ENCODE measurements around the gene RIIAD1.
"Not testable (repeated sequence)": the region's sequence is repeated elsewhere in the genome, so short reads cannot be mapped to it uniquely, and the experiment has no call there.

The RIIAD1 gene

DNA sequence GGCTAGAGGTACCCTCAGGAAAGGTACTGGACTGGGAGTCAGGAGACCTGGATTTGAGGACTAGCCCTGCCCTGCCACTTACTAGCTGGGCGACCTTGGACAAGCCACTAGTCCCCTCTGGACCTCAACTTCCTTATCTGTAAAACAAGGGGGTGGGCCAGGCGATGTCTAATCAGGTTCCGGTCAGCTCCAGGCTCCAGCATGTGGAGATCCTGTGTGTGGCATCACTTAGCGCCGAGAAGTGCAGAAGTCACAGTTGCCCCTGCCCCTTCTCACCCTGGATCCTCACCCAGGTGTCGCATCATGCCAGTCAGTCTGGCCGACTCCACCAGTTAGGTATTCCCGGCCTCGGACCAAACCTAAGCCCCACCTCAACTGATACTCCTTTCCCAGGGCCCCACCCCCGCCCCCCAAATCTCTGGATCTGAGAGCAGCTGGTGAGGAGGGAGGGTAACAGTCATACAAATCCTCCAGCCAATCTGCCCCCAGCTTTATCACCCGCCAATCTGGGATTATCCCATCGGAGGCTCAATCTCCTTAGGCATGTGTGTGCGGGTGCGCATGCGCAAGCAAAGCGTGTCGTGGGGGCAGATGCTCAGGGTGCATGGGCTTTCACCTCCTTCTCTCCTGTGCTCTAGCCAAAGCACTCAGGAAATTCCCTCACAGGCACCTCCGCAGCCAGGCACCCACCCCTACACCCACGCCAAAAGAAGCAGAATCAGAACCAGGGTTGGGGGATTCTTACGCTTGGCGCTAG lies 10.1 kb upstream of the RIIAD1 start:
- no peak for DNase-seq

DNA sequence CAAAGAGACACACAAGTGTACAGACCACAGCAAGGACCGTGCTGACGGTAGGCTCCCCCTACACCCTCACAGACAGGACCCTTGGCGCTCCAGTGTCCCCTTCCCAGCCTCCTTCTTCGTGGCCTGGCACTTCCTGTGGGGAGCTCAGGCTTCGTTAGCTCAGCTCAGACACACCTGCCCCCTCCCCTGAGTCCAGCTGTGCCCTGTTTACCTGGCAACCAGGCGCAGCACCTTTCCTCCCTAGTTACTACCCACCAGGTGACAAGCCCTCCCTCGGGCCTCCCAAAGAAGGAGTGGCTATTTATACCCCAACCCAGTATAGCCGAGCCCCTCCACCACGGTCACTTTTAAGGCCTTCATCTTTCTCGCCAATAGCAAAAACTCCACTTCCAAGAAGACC lies 9.4 kb upstream of the RIIAD1 start:
- DNase-seq, result no peak

DNA sequence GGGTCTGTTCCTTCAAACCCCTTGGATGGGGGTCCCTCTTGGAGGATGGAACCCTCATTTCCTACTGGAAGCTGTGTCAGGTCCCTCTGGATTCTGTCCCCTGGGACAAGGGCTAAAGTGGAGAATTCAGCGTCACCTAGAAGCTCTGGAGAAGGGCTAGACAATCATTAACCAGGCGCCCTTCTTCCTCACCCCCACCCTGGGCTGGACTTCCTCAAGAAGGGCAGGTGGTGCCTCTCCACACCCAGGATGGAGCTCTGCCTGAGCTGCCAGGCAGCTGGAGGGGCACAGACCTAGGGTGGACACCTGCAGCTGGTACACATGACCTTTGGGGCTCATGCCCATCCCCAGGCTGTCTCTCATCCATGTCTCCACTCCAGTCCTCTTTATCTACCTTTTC lies 8.3 kb upstream of the RIIAD1 start:
- no peak for DNase-seq

DNA sequence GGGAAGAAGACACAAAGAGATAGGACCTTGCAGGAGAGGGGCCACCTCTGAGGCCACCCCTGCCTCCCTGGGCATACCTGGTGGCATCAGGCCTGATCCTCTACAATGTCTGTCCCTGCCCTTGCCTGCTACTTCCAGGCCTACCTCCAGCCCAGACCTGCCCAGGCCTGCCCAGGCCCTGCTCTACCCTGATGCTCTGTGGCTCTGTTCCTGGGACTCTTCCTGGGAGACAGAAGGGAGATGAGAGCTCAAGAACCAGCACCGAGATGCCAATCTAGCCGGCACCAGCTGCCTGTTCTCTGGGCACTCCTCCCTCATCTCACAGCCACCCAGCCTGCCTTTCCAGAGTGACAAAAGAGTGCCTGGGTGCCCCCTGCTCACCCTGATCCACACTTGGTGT lies 7.4 kb upstream of the RIIAD1 start:
- no peak for DNase-seq

DNA sequence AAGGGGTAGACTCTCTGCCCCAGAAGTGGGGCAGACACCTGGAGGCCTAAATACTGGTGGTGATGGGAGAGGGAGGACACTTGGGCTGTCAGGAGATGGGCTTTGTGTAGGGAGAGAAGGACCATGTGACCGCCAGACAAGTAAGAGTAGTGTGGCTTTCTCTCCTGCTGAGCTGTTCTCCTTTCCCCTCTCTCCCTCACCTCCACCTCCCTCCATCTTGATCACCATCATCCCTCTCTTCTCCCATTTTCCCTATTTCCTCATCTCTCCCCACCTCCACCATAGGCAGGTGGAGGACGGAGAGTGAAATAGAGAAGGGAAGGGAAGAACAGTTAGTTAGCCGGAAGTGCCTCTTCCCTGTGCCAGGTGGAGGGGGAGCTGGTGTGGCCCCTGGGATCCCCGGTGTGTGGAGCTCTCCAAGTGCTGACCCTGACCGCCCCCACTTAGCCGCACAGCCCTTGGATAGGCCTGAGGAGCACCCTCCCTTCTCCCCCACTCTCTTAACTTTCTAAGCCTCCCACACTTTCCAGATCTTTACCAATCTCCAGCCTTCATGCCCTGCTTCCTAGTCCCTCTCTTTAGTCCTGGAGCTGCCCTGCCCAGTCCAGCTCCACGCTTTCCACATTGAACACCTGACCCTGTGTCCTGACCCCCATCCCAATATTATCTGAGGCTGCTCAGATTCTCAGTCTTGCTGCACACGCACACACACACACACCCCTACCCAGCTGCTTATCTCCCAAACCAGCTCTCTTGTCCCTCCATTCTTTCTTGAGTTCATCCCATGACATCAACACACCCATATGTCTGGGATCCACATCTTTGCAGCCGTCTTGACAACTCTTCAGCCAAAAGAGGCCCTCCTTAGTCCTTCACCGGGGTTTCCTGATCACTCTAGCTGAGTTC lies 6.2 kb upstream of the RIIAD1 start:
- no peak for DNase-seq

DNA sequence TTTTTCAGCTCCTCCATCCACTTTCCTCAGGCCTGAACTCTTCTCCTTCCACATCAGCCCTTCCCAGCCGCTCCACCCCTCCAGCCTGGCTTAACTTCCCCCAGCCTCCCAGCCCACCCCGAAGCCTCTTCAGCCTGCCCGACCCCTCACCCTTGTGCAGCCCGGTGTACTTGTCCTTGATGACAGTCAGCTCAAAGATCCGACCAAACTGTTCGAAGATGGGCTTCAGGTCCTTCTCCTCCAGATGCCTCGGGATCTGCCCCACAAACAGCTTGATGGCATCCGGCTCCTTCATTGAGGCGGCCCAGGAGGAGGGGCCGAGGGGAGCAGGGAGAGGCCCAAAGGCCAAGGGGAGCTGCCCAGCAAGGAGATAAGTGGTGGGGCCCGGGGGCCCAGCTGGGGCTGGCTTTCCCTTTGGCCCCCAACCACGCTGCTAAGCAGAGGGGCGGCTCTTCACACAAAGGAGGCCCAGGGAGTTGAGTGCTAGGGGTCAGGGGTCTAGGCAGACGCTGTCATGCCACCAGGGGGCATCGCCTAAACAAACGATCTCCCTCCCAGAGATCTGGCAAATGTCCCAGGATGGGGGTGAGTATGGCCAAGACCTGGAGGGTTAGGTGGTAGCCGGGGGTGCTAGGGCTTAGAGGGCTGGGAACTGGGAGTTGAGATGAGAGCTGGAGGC lies 5.5 kb upstream of the RIIAD1 start:
- no peak for DNase-seq

DNA sequence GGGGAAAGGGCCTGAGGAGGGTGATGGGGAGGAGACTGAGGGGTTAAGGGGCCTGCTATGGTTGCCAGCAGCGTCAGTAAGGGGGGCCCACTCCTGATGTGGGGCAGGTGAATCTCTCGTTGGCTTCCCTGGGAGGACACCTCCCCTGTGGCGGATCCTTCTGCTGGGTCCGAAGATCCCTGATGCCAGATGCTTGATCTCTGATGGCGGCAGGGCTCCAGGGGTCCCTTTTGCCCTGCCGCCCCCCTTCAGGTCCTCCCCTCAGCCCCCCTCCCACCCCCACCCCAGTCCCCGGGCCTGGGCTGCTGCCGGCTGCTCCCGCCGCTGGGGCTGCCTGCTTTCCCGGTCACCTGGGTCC lies 4.9 kb upstream of the RIIAD1 start:
- no peak for DNase-seq

DNA sequence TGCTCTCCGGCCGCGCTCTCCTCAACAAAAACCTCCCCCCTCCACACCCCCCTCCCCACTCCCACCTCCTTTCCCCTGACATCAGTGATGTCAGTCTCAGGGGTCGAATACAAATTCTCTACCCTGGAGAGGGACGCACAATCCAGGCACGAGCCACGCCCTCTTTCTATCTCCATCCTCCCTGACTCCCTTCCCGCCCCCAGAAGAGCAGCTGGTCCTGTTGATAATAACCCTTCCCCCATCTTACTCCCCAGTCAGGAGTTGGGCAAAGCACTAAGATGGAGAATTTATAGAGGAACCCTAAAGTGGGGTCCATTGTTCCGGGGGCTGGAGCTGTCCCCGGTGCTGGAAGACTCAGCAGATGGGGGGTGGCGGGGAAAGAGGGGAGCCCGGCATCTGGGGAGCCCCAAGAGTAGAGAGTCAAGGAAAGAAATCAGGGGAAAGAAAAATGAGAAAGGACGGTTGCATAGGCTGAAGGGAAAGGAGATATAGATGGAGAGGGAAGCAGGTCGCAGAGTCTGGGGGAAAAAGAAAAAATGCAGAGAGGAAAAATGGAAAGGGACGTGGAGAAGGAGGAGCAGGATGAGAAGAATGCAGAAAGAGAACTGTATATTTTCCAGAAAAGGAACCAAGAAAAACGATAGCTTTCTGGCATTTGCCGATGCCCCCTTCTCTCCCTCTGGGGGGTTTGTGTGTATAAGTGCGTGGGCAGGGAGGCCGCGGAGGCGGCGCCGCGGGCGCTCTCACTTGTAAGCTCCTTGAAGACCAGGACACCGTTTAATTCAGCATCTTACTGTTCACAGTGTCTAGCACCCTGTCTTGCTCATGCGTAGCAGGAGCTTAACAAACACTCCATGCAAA lies 4.3 kb upstream of the RIIAD1 start, which contains the start of gene CELF3:
TSS of gene CELF3 (minus strand) at position 33 of the 861 bp plus-strand sequence. CDS start 783 bp downstream, outside the sequence.
- peak; percentile 51 for DNase-seq

DNA sequence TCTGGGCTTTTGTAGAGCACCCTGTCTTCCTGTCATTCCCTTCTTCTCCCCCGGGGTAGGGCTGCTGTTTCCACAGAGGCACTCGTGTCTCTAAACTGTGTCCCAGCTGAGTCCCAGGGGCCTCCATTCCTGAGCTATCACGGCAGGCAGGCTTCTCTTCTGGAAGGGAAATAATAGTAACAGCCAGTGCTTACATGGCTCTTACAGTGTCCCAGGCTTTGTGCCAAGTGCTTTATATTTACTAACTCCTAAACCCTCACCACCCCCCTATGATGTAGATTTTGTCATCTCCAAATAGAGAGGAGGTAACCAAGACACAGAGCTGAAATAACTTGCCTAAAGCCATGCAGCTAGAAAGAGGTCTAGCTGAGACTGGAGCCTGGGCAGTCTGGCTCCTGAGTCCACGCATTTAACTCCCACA lies 3.3 kb upstream of the RIIAD1 start:
- DNase-seq, result no peak

DNA sequence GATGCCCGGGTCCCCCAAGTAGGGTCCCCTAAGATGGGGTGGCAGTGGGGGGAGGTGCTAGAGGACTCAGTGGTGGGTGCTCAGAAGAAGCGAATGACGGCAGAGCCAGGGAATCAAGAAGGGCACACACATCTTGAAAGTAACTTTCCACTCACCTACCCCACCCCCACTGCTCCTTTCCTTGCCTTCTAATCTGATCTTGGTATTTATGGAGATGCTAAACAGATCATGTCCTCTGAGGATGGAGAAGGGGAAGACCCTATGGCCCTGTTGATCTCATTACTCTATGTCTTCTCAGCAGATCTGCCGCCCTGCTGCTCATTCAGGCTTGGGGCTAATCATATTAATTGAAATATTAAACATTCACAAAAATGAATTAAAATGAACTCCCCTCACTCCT lies 2.7 kb upstream of the RIIAD1 start:
- no peak for DNase-seq

DNA sequence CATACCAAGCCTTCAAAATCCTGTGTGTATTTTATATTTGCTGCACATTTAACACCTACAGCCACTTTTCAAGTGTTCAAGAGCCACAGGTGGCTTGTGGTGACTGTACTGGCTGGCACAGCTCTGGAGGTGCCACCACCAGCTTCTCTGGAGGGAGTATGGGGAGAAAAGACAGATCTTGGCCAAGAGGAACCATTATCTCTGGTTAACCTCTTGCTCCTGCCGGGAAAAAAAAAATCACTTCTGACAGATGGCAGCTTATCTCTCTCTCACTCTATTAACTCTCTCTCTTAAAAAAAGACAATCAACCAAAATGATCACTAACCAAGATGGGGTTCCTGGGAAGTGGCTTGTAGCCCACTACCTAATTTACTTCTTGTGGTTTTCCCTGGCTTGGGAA lies 1.2 kb upstream of the RIIAD1 start:
- no peak for DNase-seq

DNA sequence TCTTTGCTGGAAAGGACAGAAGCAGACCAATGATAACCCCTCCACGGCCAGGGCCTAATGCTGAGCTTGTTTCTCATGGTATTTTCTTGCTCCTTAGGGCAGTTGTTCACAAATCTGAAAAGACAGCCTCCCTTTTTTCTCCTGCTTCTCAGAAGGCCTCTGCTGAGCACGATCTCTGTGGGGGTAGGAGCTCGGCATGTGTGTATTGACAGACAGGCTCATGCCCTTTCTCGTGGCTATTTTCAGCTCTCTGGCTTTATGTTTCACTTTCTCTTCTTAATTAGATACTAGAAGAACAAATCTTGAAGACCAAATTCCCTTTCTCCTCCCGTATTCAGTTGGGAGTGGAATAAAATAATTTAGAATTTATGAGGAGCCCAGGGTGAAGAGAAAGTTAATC lies 768 bp upstream of the RIIAD1 start:
- no peak for DNase-seq

DNA sequence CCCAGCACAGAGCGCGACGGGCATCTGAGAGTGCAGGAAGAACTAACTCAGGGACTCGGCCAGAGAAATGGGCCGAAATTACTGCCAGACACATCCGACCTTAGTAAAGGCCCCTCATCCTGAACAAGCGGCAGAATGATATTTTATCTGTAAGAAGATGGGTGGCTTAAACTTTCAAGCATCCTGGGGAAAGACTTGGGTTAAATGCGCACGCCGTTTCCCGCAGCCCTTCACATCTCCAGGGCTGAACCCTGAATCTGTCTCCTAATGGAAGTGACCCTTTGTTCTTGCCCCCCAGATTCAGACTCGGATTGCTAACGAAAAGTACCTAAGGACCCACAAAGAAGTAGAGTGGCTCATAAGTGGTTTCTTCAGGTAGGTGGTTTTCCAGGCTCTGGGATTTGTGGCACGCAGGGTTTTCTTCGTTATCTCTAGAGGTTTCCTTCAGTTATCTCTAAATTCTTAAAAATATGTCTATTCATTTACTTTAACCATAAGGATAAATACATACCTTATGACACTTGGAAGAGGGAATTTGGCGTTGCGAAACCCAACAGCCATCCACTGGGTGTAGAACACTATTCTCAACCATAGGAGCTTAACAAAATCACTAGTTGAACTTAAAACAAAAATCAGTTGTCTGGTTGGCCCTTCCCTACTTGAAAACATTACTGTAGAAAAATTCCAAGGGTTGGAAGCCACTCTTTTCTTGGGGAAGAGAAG lies 627 bp downstream of the RIIAD1 start:
- DNase-seq, result no peak

DNA sequence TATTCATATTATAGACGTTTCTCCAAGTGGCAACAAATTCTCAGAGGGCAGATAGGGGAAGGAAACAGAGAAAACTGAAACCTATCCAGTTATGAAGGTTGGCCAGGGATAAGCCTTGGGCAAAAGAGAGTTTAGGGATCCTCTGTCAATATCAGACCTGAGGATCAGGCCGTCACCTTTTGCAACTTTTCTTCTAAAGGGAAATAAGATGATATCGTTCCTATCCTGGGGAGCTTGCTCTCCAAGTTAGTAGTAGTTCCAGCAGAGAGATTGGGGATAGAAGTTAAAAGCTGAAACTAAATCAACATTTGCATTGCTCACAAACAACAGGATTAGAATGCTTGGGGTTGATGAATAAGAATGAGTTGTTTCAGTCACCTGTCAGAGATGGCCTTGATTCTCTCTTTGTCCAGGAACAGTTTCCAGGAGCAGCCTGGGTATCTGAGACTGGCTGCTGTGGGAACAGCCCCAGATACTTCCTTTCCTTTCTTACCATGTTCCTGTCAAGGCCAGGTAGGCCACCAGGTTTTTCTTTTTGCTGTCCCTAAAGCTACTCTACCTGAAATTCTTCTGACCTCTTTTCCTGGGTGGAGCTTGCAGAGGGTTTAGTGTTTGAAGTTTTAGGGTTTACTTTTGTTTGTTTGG lies 2.5 kb downstream of the RIIAD1 start:
- no peak for DNase-seq

DNA sequence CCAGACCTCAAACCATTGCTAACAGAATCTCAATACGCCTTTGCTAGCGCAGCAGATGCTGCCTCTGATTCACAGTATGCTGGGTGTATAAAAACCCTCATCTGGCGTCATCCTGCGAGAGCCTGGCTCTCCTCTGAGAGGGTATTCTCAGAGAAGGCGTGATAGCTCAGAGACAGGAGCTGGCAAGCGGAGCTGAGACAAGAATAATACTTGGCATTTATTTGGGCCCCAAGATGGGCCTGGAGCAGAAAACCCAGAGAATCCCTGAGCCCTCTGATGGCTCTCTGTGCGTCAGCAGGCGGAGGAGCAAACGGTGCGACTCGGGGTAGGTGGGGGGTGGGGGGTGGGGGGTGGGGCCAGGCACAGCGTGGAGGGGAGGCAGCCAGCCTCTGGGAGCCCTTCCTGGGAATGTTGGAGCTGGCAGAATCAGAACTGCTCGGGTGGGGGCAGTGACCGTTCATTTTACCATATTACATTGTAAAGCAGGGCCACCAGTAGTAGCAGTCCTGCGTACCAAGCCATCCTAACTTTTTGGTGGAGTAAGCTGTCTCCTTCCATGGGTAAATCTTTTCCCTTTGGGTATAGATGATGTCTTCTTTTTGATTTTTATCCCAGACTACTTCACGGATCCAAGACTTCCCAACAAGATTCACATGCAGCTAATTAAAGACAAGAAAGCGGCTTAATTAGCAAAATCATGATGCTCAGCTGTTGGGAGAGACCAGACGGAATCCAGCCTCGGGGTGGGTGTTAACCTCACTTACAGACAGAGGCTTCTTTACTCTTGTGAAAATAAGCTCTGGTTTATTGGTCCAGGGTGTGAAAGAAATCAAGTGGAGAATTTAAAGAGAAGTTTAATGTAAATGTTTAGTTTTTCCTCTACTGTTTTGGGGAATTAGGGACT lies 7.1 kb downstream of the RIIAD1 start:
- DNase-seq, result no peak

DNA sequence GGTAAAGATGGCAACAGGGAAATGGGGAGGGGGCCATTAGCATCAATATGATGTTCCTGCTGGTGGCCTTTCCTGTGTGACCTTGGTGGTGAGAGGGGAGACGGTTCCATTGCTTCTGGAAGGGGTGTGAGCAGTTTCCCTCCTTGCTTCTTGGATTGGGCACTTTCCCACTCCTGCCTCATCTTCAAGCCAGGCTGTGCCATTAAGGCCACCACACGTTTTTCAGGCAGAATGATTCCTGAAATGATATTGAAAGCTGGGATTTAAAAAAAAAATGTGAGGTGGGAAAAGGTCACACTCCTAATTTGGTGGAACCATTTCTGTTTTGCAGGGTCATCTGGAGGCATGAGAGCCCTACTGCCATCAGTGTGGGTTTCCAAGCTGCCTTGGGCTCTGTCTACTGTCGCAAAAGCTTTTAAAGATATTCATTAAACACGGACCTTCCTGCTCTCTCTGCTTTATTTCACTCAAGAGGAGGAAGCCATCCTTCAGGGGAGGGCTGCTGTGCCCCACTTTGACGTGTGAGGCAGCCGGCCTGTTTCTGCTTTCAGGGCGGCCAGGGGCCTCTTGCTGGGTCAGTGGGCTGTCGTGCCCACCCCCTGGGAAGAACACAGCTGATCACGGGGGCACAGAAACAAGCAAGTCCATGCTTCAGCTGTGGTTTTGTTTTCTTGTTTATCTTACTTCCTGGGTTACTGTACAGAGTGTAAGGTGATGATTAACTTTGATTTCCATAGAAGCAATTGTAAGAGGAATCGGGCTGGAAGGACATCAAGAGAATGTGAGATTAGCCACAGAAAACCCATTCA lies 8.0 kb downstream of the RIIAD1 start:
- no peak for DNase-seq

DNA sequence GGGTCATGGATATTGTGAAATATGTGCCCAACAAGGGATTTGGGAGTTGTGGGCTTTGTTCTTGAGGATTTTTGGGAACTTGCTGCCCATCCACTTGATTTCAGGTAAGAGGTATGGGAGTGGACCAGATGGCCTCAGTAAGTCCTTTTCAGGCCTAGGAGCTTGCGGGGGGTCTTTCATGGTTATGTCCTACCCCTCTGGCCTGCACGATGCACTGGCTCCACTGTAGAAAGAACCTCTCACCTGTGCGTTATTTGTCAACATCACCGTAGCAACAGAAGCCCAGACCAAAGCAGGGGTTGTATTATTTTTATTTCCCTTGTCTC lies 8.6 kb downstream of the RIIAD1 start:
- DNase-seq, result no peak

DNA sequence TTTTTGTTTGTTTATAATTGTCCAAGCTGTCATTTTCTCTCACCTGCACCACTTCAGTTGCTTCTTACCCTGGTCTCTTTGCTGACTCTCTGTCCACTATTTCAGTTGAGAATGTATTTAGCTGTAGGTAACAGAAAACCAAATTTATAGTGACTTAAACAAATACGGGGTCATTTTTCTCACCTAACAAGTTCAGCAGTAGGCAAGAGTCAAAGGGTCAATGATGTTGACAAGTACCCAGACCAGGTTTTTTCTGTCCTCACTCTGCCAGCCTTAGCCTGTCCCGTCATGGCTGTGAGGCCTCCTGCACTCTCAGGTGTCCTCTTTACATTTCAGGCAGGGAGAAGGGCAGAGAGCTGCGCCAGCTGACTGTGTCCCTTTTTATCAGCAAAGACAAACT lies 11.8 kb downstream of the RIIAD1 start:
- DNase-seq, result no peak

DNA sequence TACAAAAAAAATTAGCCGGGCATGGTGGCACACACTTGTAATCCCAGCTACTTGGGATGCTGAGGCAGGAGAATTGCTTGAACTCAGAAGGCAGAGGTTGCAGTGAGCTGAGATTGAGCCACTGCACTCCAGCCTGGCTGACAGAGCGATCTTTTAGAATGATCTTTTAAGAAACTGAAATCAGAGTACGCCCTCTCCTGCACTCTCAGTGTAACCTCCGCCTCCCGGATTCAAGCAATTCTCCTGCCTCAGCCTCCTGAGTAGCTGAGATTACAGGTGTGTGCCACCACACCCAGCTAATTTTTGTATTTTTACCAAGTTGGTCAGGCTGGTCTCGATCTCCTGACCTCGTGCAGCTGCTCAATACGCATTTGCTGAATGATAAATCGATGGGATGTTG lies 12.7 kb downstream of the RIIAD1 start:
- DNase-seq, result not testable (repeated sequence)

DNA sequence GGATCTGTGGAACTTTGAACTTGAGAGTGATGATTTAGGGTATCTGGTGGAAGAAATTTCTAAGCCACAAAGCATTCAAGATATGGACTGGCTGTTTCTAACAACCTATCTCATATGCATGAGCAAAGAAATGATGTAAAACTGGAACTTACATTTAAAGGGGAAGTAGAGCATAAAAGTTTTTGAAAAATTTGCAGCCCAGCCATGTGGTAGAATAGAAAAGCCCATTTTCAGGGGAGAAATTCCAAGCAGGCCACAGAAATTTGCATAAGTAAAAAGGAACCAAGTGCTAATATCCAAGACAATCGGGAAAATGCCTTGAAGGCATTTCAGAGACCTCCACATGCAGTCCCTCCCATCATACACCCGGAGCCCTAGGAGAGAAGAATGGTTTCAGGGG lies 15.7 kb downstream of the RIIAD1 start:
- DNase-seq, result no peak

Measured in NCI-H2029 treated with DMSO at 0.1 percent for 48 hours (cell line).